GM21737 (cell line): ENCODE measurements around the gene HAUS5.

Experiments used
- ATAC-seq: cut with Tn5 transposase; IDR thresholded peaks from one replicate; pipeline ENCODE4 v1.9.1; 2021; ENCODE audit warnings: mild to moderate bottlenecking, moderate library complexity; ENCODE audit not compliant: unreplicated experiment

HAUS5 gene

DNA sequence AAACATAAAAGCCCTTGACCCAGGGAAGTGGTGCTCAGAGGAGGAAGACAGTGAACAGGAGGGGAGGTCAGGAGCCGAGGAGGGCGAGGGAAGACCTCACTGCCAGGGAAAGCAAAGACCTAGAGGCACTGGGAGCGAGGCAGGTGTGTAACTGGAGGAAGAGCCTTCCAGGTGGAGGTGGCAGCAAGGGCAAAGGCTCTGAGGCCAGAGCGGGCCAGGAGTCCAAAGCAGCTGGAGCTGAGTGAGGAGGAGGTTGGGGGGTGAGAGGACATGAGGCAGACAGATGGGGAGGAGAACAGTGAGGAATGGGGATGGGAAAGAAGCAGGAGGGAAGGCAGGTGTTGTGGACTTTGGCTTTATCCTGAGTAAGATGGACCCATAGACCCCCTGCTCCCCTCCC is 57.4 kb downstream of the HAUS5 start:
- no peak for ATAC-seq

DNA sequence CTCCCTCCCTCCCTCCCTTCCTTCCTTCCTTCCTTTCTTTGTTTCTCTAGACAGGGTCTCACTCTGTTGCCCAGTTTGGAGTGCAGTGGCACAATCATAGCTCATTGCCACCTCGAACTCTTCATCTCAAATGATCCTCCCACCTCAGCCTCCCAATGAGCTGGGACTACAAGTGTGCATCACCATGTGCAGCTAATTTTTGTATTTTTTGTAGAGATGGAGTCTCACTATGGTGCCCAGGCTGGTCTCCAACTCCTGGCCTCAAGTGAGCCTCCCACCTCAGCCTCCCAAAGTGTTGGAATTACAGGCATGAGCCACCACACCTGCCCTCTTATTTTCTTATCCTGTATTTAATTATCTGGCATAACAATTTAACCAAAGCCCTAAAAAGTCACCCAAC is 58.2 kb downstream of the HAUS5 start:
- ATAC-seq: no peak

DNA sequence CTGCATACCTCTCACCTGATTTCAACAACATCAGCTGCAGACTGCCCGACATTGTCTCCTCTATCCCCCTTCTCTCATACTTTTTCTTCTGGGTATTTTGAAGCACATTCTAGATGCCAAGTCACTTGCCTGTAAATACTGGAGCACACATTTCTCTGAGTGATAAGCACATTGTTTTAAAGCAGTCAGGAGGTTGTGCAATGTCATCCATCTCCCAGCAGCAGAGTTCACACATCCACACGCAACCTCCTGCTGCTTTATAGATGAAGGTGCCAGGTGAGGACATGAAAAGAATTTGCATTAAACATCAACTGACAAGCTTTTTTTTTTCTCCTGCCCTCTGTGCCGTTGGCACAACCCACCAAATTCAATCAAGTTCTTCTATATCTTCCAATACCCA is 59.3 kb downstream of the HAUS5 start:
- no peak for ATAC-seq

DNA sequence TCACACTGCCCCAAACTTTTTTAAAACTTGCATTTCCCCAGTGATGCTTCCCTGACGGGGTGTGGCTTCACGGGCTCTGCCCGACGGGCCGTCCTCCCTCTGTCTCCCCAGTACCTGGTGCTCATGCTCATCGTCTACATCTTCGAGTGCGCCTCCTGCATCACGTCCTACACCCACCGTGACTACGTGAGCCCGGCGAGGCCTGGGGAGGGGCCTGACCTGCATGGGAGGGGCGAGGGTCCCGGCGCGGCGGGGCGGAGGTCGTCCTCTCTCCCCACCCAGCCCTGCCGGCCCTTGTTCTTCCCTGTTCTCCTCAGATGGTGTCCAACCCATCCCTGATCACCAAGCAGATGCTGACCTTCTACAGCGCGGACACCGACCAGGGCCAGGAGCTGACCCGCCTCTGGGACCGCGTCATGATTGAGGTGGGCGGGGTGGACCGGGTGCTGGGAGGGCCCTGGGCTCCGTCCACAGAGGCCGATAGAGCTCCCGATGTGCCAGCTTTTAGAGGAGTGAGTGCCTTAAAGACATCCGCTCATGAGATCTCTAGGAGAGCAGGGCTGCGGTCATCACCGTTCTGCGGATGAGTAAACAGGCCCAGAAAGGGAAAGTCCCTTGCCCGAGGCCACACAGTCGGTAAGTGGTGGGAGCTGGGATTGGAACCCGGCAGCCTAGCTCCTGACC is 60.7 kb downstream of the HAUS5 start:
- no peak for ATAC-seq
